MM.1S (cell line): ENCODE data around the gene GRIK1.

Experiments
- CTCF ChIP-seq: fragments of 300-600 bp; sonication (generic); IDR thresholded peaks from 2 replicates; pipeline ENCODE4 v1.5.1; 2016; ENCODE audit warnings: antibody characterized with exemption, low read length, mixed read lengths
- EZH2phosphoT487 ChIP-seq: fragments of 300-600 bp; sonication (generic); IDR thresholded peaks from 2 replicates; pipeline ENCODE4 v1.6.1; 2018; ENCODE audit warnings: antibody characterized with exemption, low read length

DNA sequence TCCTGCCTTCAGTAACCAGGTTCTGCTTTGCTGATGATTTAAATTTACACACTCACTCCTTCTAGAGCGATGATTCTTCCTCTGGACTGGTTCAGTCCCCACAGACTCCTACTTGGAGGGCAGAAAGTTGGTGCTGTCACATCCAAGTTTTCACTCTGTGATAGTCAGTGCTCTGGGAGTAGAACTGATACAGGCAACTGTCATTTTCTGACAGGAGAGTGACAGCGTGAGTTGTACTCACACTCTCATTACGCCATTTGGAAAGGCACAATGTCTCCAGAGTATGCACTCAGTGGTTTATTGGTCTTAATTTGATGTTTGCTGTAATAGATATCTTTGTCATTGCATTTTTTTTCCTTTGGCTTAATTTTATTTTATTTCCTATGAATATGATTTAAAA, 96.0 kb downstream of the GRIK1 start:
- TF ChIP-seq CTCF (no peak), EZH2phosphoT487 (no peak)
